GM06990 (cell line): ENCODE results near the gene METAP2.

ENCODE experiments used
- DNase-seq: peaks from one replicate; pipeline ENCODE4 v3.0.0-alpha.2; 2011; ENCODE audit not compliant: insufficient read length; ENCODE audit errors: extremely low read depth
- H3K27me3 ChIP-seq: replicated peaks from 2 replicates; pipeline ENCODE4 v1.6.0; 2011; ENCODE audit warnings: low read length; ENCODE audit not compliant: control insufficient read depth, insufficient read depth
- H3K36me3 ChIP-seq: 2 replicates; pipeline ENCODE4 v1.5.1; 2011; ENCODE audit warnings: low read length; ENCODE audit not compliant: control insufficient read depth, insufficient read depth
- H3K4me3 ChIP-seq: replicated peaks from 2 replicates; pipeline ENCODE4 v1.5.1; 2011; ENCODE audit warnings: low read depth, mild to moderate bottlenecking, control low read depth, low read length
- CTCF ChIP-seq: IDR thresholded peaks from 2 replicates; pipeline ENCODE4 v1.5.1; 2011; ENCODE audit warnings: low read length, control low read depth, mild to moderate bottlenecking, inconsistent platforms; ENCODE audit not compliant: insufficient read depth, poor library complexity, severe bottlenecking

Gene METAP2

GRCh38 chr12:95548539-95549391 is 74.8 kb downstream of the METAP2 start:
- H3K4me3 ChIP-seq: no peak overlapping the region; the same call in none of the 2 replicates
- no peaks in the 10 kb centered on the region for H3K27me3 ChIP-seq
- TF ChIP-seq CTCF: no peak
- peak; percentile 13 for DNase-seq
- H3K36me3 ChIP-seq: no peaks in the 10 kb centered on the region

GRCh38 chr12:95549392-95550084 is 75.6 kb downstream of the METAP2 start:
- DNase-seq: no peak
- no peak for TF ChIP-seq CTCF
- Histone ChIP-seq H3K36me3 (no peaks in the 10 kb centered on the region), H3K4me3 (no peak overlapping the region), H3K27me3 (no peaks in the 10 kb centered on the region)

GRCh38 chr12:95551305-95551704 is 77.4 kb downstream of the METAP2 start, which contains the start of gene USP44:
Gene USP44, minus strand, starts transcription at chr12:95551476. Its CDS starts 17,220 bp downstream, at chr12:95534256.
- H3K4me3 ChIP-seq: no peak within 1 kb of the TSS
- H3K27me3 ChIP-seq: no peaks in the 10 kb centered on the region
- TF ChIP-seq CTCF: no peak
- no peaks in the 10 kb centered on the region for H3K36me3 ChIP-seq
- no peak for DNase-seq

- H3K27me3 ChIP-seq: no peaks in the 10 kb centered on the region
- H3K36me3 ChIP-seq: no peaks in the 10 kb centered on the region
- DNase-seq: no peak
- H3K4me3 ChIP-seq: no peak overlapping the region
- no peak for TF ChIP-seq CTCF
Measured at GRCh38 chr12:95551913-95552516, 78.1 kb downstream of the METAP2 start.

GRCh38 chr12:95553197-95553943 is 79.4 kb downstream of the METAP2 start:
- TF ChIP-seq CTCF: no peak
- Histone ChIP-seq H3K27me3 (no peaks in the 10 kb centered on the region), H3K4me3 (no peak overlapping the region), H3K36me3 (no peaks in the 10 kb centered on the region)
- no peak for DNase-seq
